WTC11 (cell line): ENCODE results near the gene TTC38.

ENCODE experiments used
- TF ChIP-seq, protein P1 (sequence below): sonication (generic); formaldehyde crosslinking; IDR thresholded peaks from 2 replicates; pipeline ENCODE4 v1.8.1; 2023; ENCODE audit warnings: mild to moderate bottlenecking, moderate library complexity, missing genetic modification reagents
- TF ChIP-seq, protein P2 (sequence below): fragments of 200-600 bp; IDR thresholded peaks from 2 replicates; pipeline ENCODE4 v1.8.0; 2022; ENCODE audit warnings: antibody characterized with exemption

DNA sequence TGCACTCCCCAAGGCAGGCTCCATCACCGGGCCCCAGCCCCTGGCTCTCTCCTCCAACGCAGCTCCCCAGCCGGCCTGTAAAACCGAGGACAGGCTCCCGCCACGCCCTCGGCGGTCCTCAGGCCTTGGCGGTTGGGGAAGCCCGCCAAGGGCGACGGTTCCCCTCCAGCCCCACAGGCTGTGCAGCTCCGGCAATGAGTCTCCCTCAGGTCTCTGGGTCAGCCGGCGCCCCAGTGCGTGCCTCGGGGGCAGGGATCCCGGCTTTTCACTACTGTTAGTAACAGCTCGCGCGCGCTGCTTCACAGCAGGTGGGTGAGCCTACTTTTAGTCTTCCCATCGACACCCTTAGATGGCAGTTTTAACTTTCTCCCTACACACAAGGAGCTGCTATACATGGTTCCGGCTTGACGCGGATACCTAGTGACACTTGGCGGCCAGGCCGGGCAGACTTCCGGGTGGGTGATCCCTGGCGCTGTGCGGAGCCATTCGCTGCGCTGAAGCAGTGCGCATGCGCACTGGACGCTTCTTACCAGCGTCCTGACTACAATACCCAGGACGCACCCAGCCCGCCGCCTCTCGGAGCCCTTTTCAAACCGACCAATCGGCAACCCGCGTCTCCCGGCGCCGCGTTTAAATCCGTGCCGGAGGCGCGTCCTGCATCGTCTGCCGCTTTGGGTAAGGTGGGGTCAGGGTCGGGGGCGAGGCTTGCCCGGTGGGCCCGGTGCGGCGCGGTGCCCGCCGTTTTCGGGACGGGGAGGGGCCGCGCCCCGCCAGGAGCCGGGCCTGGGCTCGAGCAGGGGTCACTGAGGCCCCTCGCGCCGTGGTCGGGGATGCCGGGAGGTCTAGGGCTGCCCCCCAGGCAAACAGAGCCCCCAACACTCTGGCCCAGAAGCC lies 28.7 kb downstream of the TTC38 start, which contains the start of gene GTSE1:
- TF ChIP-seq, protein P1, sequence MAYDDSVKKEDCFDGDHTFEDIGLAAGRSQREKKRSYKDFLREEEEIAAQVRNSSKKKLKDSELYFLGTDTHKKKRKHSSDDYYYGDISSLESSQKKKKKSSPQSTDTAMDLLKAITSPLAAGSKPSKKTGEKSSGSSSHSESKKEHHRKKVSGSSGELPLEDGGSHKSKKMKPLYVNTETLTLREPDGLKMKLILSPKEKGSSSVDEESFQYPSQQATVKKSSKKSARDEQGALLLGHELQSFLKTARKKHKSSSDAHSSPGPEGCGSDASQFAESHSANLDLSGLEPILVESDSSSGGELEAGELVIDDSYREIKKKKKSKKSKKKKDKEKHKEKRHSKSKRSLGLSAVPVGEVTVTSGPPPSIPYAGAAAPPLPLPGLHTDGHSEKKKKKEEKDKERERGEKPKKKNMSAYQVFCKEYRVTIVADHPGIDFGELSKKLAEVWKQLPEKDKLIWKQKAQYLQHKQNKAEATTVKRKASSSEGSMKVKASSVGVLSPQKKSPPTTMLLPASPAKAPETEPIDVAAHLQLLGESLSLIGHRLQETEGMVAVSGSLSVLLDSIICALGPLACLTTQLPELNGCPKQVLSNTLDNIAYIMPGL (CRISPR knock-in tag) = peak; percentile 53; the same call in 1 of the 2 replicates
- TF ChIP-seq, protein P2, sequence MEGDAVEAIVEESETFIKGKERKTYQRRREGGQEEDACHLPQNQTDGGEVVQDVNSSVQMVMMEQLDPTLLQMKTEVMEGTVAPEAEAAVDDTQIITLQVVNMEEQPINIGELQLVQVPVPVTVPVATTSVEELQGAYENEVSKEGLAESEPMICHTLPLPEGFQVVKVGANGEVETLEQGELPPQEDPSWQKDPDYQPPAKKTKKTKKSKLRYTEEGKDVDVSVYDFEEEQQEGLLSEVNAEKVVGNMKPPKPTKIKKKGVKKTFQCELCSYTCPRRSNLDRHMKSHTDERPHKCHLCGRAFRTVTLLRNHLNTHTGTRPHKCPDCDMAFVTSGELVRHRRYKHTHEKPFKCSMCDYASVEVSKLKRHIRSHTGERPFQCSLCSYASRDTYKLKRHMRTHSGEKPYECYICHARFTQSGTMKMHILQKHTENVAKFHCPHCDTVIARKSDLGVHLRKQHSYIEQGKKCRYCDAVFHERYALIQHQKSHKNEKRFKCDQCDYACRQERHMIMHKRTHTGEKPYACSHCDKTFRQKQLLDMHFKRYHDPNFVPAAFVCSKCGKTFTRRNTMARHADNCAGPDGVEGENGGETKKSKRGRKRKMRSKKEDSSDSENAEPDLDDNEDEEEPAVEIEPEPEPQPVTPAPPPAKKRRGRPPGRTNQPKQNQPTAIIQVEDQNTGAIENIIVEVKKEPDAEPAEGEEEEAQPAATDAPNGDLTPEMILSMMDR = no peak
